Upper lobe of left lung (tissue), 6 donors: Measurements from ENCODE around the gene GRIK1. TPM values are rescaled to one million over a fixed set of nuclear protein-coding genes. Genes with fewer than 3 reads are reported as not detected.

Source experiments
- ATAC-seq, 2 donors: fragments of 200-7000 bp; cut with Tn5 transposase; one replicate each; pipeline ENCODE4 v1.9.1; 2022; ENCODE audit warnings: mild to moderate bottlenecking in 2 of 2, moderate library complexity in 2 of 2; ENCODE audit not compliant: low FRiP score in 2 of 2
- DNase-seq, 2 donors: peaks; one replicate each; pipeline ENCODE4 v3.0.0-alpha.2; 2019 to 2020
- H3K27ac ChIP-seq, 4 donors: fragments of 200-600 bp; sonication (generic); one replicate each; pipeline ENCODE4 v1.5.1; 2016 to 2019
- H3K27me3 ChIP-seq, 4 donors: fragments of 200-600 bp; sonication (generic); one replicate each; pipeline ENCODE4 v1.5.1; 2017 to 2019
- H3K36me3 ChIP-seq, 4 donors: fragments of 200-600 bp; sonication (generic); one replicate each; pipeline ENCODE4 v1.5.1; 2016 to 2019
- H3K4me1 ChIP-seq, 4 donors: fragments of 200-600 bp; sonication (generic); one replicate each; pipeline ENCODE4 v1.5.1; 2018 to 2019
- H3K4me3 ChIP-seq, 4 donors: fragments of 200-600 bp; sonication (generic); one replicate each; pipeline ENCODE4 v1.5.1; 2017 to 2019; ENCODE audit warnings: mild to moderate bottlenecking in 2 of 4, moderate library complexity in 1 of 4
- H3K9me3 ChIP-seq, 4 donors: fragments of 200-600 bp; sonication (generic); one replicate each; pipeline ENCODE4 v1.5.1; 2018 to 2019
- CTCF ChIP-seq, 6 experiments: fragments of 450-650 bp in 4 of 6; fragments of 200-600 bp in 2 of 6; sonication (generic) in 2 of 6; IDR thresholded peaks; one replicate each; pipeline ENCODE4 v1.5.1; 2016 to 2019; ENCODE audit warnings: antibody characterized with exemption in 6 of 6
- EP300 ChIP-seq, 4 donors: sonication (generic); formaldehyde crosslinking; IDR thresholded peaks; one replicate each; pipeline ENCODE4 v1.5.1; 2017; ENCODE audit warnings: antibody characterized with exemption in 4 of 4, control low read depth in 2 of 4
- POLR2A ChIP-seq, 4 donors: fragments of 450-650 bp; IDR thresholded peaks; one replicate each; pipeline ENCODE4 v1.5.1; 2016 to 2017; ENCODE audit warnings: antibody characterized with exemption in 4 of 4, mild to moderate bottlenecking in 2 of 4
- POLR2AphosphoS5 ChIP-seq, 2 donors: sonication (generic); formaldehyde crosslinking; IDR thresholded peaks; one replicate each; pipeline ENCODE4 v1.5.1; 2017; ENCODE audit warnings: antibody characterized with exemption in 2 of 2
- WGBS, 2 donors: methylation state at CpG; one replicate each; pipeline ENCODE4 v1.1.5; 2017 to 2018; 5-methylcytosine and 5-hydroxymethylcytosine counted together
- total RNA-seq, 6 donors: library from RNA; depleted of rRNA in 4 of 6; stranded (reverse); fragments of >200 nt in 4 of 6; gene quantifications; one replicate each; pipeline versions ENCODE4 v1.1.0 to v1.2.1, GENCODE V29; 2016 to 2021
- donor health status: DM: no; HTN: no; CAD: no; lungs with moderate emphysema.
- donor health status: DM: no; HTN: yes; CAD: no; lungs with severe emphysema.

The GRIK1 gene
- total RNA-seq, 6 donors from 2014 or later, result 0.15 TPM; not detected in 5

- Histone ChIP-seq H3K27me3 (no peaks in the 10 kb centered on the region), H3K4me1 (no peaks in the 10 kb centered on the region), H3K4me3 (no peak overlapping the region), H3K36me3 (no peaks in the 10 kb centered on the region), H3K27ac (no peak overlapping the region), H3K9me3 (no peaks in the 10 kb centered on the region)
- DNase-seq, result no peak
- TF ChIP-seq POLR2A (IDR thresholded peaks at IDR 0.05) (no peak), CTCF (IDR thresholded peaks at IDR 0.05) (no peak), POLR2AphosphoS5 (IDR thresholded peaks at IDR 0.05) (no peak), EP300 (IDR thresholded peaks at IDR 0.05) (no peak)
- 33 to 73% methylated on average over 1 of the region's 1 CpG for WGBS, 2 donors
- ATAC-seq, result no peak
These were observed 134.7 kb downstream of the GRIK1 start for GRCh38 chr21:29805105-29805504.

- H3K36me3 ChIP-seq, result no peaks in the 10 kb centered on the region
- DNase-seq (no peak), ATAC-seq (no peak)
- no peak overlapping the region for H3K27ac ChIP-seq
- WGBS, 2 donors, result 76 to 81% methylated on average over 1 of the region's 1 CpG
- H3K4me3 ChIP-seq, result no peak overlapping the region
- no peaks in the 10 kb centered on the region for H3K27me3 ChIP-seq
- no peaks in the 10 kb centered on the region for H3K9me3 ChIP-seq
- no peaks in the 10 kb centered on the region for H3K4me1 ChIP-seq
- TF ChIP-seq EP300 (IDR thresholded peaks at IDR 0.05) (no peak), POLR2AphosphoS5 (IDR thresholded peaks at IDR 0.05) (no peak), CTCF (IDR thresholded peaks at IDR 0.05) (no peak), POLR2A (IDR thresholded peaks at IDR 0.05) (no peak)
These were observed 136.6 kb downstream of the GRIK1 start for GRCh38 chr21:29803191-29803590.

- WGBS, 2 donors, result 81 to 88% methylated on average over 4 of the region's 4 CpGs
- DNase-seq (no peak), ATAC-seq (no peak)
- Histone ChIP-seq H3K36me3 (no peaks in the 10 kb centered on the region), H3K27me3 (no peaks in the 10 kb centered on the region), H3K9me3 (no peaks in the 10 kb centered on the region), H3K4me1 (no peaks in the 10 kb centered on the region), H3K27ac (no peak overlapping the region), H3K4me3 (no peak overlapping the region)
- no peak for TF ChIP-seq CTCF (IDR thresholded peaks at IDR 0.05)
- no peak for TF ChIP-seq EP300 (IDR thresholded peaks at IDR 0.05)
- TF ChIP-seq POLR2AphosphoS5 (IDR thresholded peaks at IDR 0.05), result no peak
- no peak for TF ChIP-seq POLR2A (IDR thresholded peaks at IDR 0.05)
These were observed 138.7 kb downstream of the GRIK1 start for GRCh38 chr21:29801122-29801521.

GRCh38 chr21:29800056-29800455 lies 139.7 kb downstream of the GRIK1 start:
- TF ChIP-seq CTCF (IDR thresholded peaks at IDR 0.05) (no peak), EP300 (IDR thresholded peaks at IDR 0.05) (no peak), POLR2AphosphoS5 (IDR thresholded peaks at IDR 0.05) (no peak), POLR2A (IDR thresholded peaks at IDR 0.05) (no peak)
- Histone ChIP-seq H3K36me3 (no peaks in the 10 kb centered on the region), H3K9me3 (no peaks in the 10 kb centered on the region), H3K4me1 (no peaks in the 10 kb centered on the region), H3K4me3 (no peak overlapping the region), H3K27me3 (no peaks in the 10 kb centered on the region), H3K27ac (no peak overlapping the region)
- no peak for DNase-seq
- no peak for ATAC-seq
- 34 to 35% methylated on average over 3 of the region's 3 CpGs for WGBS, 2 donors

- Histone ChIP-seq H3K27me3 (no peaks in the 10 kb centered on the region), H3K36me3 (no peaks in the 10 kb centered on the region), H3K4me1 (no peaks in the 10 kb centered on the region), H3K27ac (no peak overlapping the region), H3K4me3 (no peak overlapping the region), H3K9me3 (no peaks in the 10 kb centered on the region)
- ATAC-seq, result no peak
- no peak for DNase-seq
- TF ChIP-seq POLR2AphosphoS5 (IDR thresholded peaks at IDR 0.05) (no peak), CTCF (IDR thresholded peaks at IDR 0.05) (no peak), POLR2A (IDR thresholded peaks at IDR 0.05) (no peak), EP300 (IDR thresholded peaks at IDR 0.05) (no peak)
- 66 to 71% methylated on average over 3 of the region's 3 CpGs for WGBS, 2 donors
These were observed 141.0 kb downstream of the GRIK1 start for GRCh38 chr21:29798840-29799239.
